ENCODE measurements around the gene TMED7. TPM values are rescaled to one million over a fixed set of nuclear protein-coding genes. Genes with fewer than 3 reads are reported as not detected.

Gene TMED7
- total RNA-seq, 1 donor from 2014 or later = 109 TPM

- H3K4me1 Mint-ChIP-seq (ENCODE audit: unreplicated experiment) = peaks cover 43% of the 10 kb centered on the region
- no peak overlapping the region for H3K4me3 Mint-ChIP-seq (ENCODE audit: unreplicated experiment)
- no peak for DNase-seq (ENCODE audit: extremely low spot score, unreplicated experiment)
- H3K27me3 Mint-ChIP-seq (ENCODE audit: unreplicated experiment) = no peaks in the 10 kb centered on the region
- peak overlapping the region; percentile 75 for H3K27ac Mint-ChIP-seq (ENCODE audit: unreplicated experiment)
- TF ChIP-seq CTCF (IDR thresholded peaks at IDR 0.05) = no peak
- peaks cover 1% of the 10 kb centered on the region for H3K36me3 Mint-ChIP-seq (ENCODE audit: unreplicated experiment)
- H3K9me3 Mint-ChIP-seq (ENCODE audit: unreplicated experiment) = peaks cover 4% of the 10 kb centered on the region
These were observed 26.3 kb downstream of the TMED7 start for GRCh38 chr5:115599502-115599901.

GRCh38 chr5:115594128-115595047 is 31.4 kb downstream of the TMED7 start:
- no peak for TF ChIP-seq CTCF (IDR thresholded peaks at IDR 0.05)
- H3K4me3 Mint-ChIP-seq (ENCODE audit: unreplicated experiment) = no peak overlapping the region
- no peaks in the 10 kb centered on the region for H3K9me3 Mint-ChIP-seq (ENCODE audit: unreplicated experiment)
- peaks cover 3% of the 10 kb centered on the region for H3K36me3 Mint-ChIP-seq (ENCODE audit: unreplicated experiment)
- peaks cover 32% of the 10 kb centered on the region for H3K4me1 Mint-ChIP-seq (ENCODE audit: unreplicated experiment)
- no peak overlapping the region for H3K27ac Mint-ChIP-seq (ENCODE audit: unreplicated experiment)
- no peak for DNase-seq (ENCODE audit: extremely low spot score, unreplicated experiment)
- H3K27me3 Mint-ChIP-seq (ENCODE audit: unreplicated experiment) = no peaks in the 10 kb centered on the region

GRCh38 chr5:115589043-115589442 is 36.8 kb downstream of the TMED7 start:
- no peaks in the 10 kb centered on the region for H3K27me3 Mint-ChIP-seq (ENCODE audit: unreplicated experiment)
- H3K9me3 Mint-ChIP-seq (ENCODE audit: unreplicated experiment) = no peaks in the 10 kb centered on the region
- no peak overlapping the region for H3K4me3 Mint-ChIP-seq (ENCODE audit: unreplicated experiment)
- DNase-seq (ENCODE audit: extremely low spot score, unreplicated experiment) = no peak
- H3K27ac Mint-ChIP-seq (ENCODE audit: unreplicated experiment) = no peak overlapping the region
- peaks cover 3% of the 10 kb centered on the region for H3K36me3 Mint-ChIP-seq (ENCODE audit: unreplicated experiment)
- no peak for TF ChIP-seq CTCF (IDR thresholded peaks at IDR 0.05)
- peaks cover 9% of the 10 kb centered on the region for H3K4me1 Mint-ChIP-seq (ENCODE audit: unreplicated experiment)

GRCh38 chr5:115588640-115589039 is 37.2 kb downstream of the TMED7 start:
- peaks cover 3% of the 10 kb centered on the region for H3K36me3 Mint-ChIP-seq (ENCODE audit: unreplicated experiment)
- no peak for DNase-seq (ENCODE audit: extremely low spot score, unreplicated experiment)
- no peaks in the 10 kb centered on the region for H3K9me3 Mint-ChIP-seq (ENCODE audit: unreplicated experiment)
- no peak overlapping the region for H3K27ac Mint-ChIP-seq (ENCODE audit: unreplicated experiment)
- no peaks in the 10 kb centered on the region for H3K27me3 Mint-ChIP-seq (ENCODE audit: unreplicated experiment)
- peaks cover 6% of the 10 kb centered on the region for H3K4me1 Mint-ChIP-seq (ENCODE audit: unreplicated experiment)
- no peak for TF ChIP-seq CTCF (IDR thresholded peaks at IDR 0.05)
- no peak overlapping the region for H3K4me3 Mint-ChIP-seq (ENCODE audit: unreplicated experiment)

DNA sequence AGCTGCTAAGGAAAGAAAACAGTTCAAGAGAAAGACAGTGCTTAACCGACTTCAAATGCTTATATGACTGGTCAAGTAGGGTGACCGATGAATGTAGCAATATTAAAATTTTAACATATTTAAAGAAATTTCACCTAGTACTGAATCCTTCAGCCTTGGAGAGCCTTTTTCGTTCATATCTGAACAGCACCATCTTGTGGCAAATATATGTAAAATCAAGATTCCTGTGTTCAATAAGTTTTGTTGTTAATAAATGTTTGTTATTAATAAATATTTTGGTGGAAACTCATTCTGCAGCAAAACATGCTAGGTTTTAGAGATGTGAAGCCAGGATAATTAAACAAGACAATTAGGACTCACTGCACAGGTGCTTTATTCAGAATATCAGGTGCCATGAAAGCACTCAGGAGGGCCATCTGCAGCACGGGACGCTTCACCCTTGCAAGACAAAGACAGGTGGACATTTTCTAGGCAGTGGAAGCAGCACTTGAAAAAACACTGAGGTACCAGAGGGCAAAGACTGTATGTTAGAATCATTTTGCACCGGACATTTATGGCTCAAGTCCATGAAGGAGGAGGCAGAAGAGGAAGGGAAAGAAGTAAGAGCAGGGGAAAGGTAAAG is 39.2 kb downstream of the TMED7 start:
- H3K36me3 Mint-ChIP-seq (ENCODE audit: unreplicated experiment) = peaks cover 2% of the 10 kb centered on the region

More for the DNA sequence above, 39.2 kb downstream of the TMED7 start:
- DNase-seq (ENCODE audit: extremely low spot score, unreplicated experiment) = no peak
- no peak overlapping the region for H3K27ac Mint-ChIP-seq (ENCODE audit: unreplicated experiment)
- no peaks in the 10 kb centered on the region for H3K27me3 Mint-ChIP-seq (ENCODE audit: unreplicated experiment)
- no peak overlapping the region for H3K4me3 Mint-ChIP-seq (ENCODE audit: unreplicated experiment)
- H3K9me3 Mint-ChIP-seq (ENCODE audit: unreplicated experiment) = no peaks in the 10 kb centered on the region
- H3K4me1 Mint-ChIP-seq (ENCODE audit: unreplicated experiment) = peaks cover 9% of the 10 kb centered on the region
- peak; percentile 70 for TF ChIP-seq CTCF (IDR thresholded peaks at IDR 0.05)

Measured in osteocyte (in vitro differentiated cells).